ENCODE data around the gene SEMA4D.
A peak's percentile ranks its signal among the peaks of the same experiment; 100 is the strongest.

SEMA4D gene

GRCh38 chr9:89440951-89441654, 56.8 kb downstream of the SEMA4D start:
- peaks cover 92% of the 10 kb centered on the region for H4K20me1 ChIP-seq (ENCODE audit: insufficient read depth, low read length)
- H2AFZ ChIP-seq (ENCODE audit: low read depth, low read length) = no peak overlapping the region
- H3K4me1 ChIP-seq (ENCODE audit: insufficient read depth, low read length) = no peaks in the 10 kb centered on the region
- peaks cover 97% of the 10 kb centered on the region for H3K79me2 ChIP-seq (ENCODE audit: insufficient read depth, low read length)
- no peak for ATAC-seq (ENCODE audit: insufficient read depth, low read depth)
- TF ChIP-seq CTCF (IDR thresholded peaks at IDR 0.05; ENCODE audit: borderline replicate concordance, extremely low read depth, low read length, poor library complexity, severe bottlenecking) = no peak
- TF ChIP-seq EZH2 (IDR thresholded peaks at IDR 0.05; ENCODE audit: borderline replicate concordance, low read depth, low read length, severe bottlenecking) = no peak
- no peak for DNase-seq
- no peak overlapping the region for H3K4me2 ChIP-seq (ENCODE audit: insufficient read depth, low read length)
- H3K27ac ChIP-seq (ENCODE audit: low read length) = peak overlapping the region; percentile 50; the same call in 1 of the 2 replicates
- H3K27me3 ChIP-seq (ENCODE audit: insufficient read depth, low read length, poor library complexity) = no peaks in the 10 kb centered on the region
- no peak overlapping the region for H3K9ac ChIP-seq (ENCODE audit: low read depth, low read length)
- peaks cover 86% of the 10 kb centered on the region for H3K36me3 ChIP-seq (ENCODE audit: insufficient read depth, low read length)
- no peaks in the 10 kb centered on the region for H3K9me3 ChIP-seq (ENCODE audit: insufficient read depth, low read length, severe bottlenecking)
- H3K4me3 ChIP-seq (ENCODE audit: low read depth in 1 of 2, low read length in 2 of 2) = no peak overlapping the region

GRCh38 chr9:89440548-89440947, 57.4 kb downstream of the SEMA4D start:
- Histone ChIP-seq H3K4me2 (ENCODE audit: insufficient read depth, low read length) (no peak overlapping the region), H2AFZ (ENCODE audit: low read depth, low read length) (no peak overlapping the region), H3K4me3 (ENCODE audit: low read depth in 1 of 2, low read length in 2 of 2) (no peak overlapping the region), H4K20me1 (ENCODE audit: insufficient read depth, low read length) (peaks cover 92% of the 10 kb centered on the region), H3K9ac (ENCODE audit: low read depth, low read length) (no peak overlapping the region), H3K27ac (ENCODE audit: low read length) (peak overlapping the region; percentile 50; the same call in 1 of the 2 replicates), H3K27me3 (ENCODE audit: insufficient read depth, low read length, poor library complexity) (no peaks in the 10 kb centered on the region), H3K36me3 (ENCODE audit: insufficient read depth, low read length) (peaks cover 86% of the 10 kb centered on the region), H3K79me2 (ENCODE audit: insufficient read depth, low read length) (peaks cover 97% of the 10 kb centered on the region), H3K4me1 (ENCODE audit: insufficient read depth, low read length) (no peaks in the 10 kb centered on the region), H3K9me3 (ENCODE audit: insufficient read depth, low read length, severe bottlenecking) (no peaks in the 10 kb centered on the region)
- ATAC-seq (ENCODE audit: insufficient read depth, low read depth) (no peak), DNase-seq (no peak)
- TF ChIP-seq EZH2 (IDR thresholded peaks at IDR 0.05; ENCODE audit: borderline replicate concordance, low read depth, low read length, severe bottlenecking) (no peak), CTCF (IDR thresholded peaks at IDR 0.05; ENCODE audit: borderline replicate concordance, extremely low read depth, low read length, poor library complexity, severe bottlenecking) (no peak)

- Histone ChIP-seq H4K20me1 (ENCODE audit: insufficient read depth, low read length) (peaks cover 92% of the 10 kb centered on the region), H3K4me2 (ENCODE audit: insufficient read depth, low read length) (no peak overlapping the region), H3K27me3 (ENCODE audit: insufficient read depth, low read length, poor library complexity) (no peaks in the 10 kb centered on the region), H3K27ac (ENCODE audit: low read length) (no peak overlapping the region; the same call in 1 of the 2 replicates), H3K36me3 (ENCODE audit: insufficient read depth, low read length) (peaks cover 87% of the 10 kb centered on the region), H3K4me3 (ENCODE audit: low read depth in 1 of 2, low read length in 2 of 2) (no peak overlapping the region), H3K9ac (ENCODE audit: low read depth, low read length) (no peak overlapping the region), H3K9me3 (ENCODE audit: insufficient read depth, low read length, severe bottlenecking) (no peaks in the 10 kb centered on the region), H2AFZ (ENCODE audit: low read depth, low read length) (no peak overlapping the region), H3K79me2 (ENCODE audit: insufficient read depth, low read length) (peaks cover 97% of the 10 kb centered on the region), H3K4me1 (ENCODE audit: insufficient read depth, low read length) (no peaks in the 10 kb centered on the region)
- TF ChIP-seq EZH2 (IDR thresholded peaks at IDR 0.05; ENCODE audit: borderline replicate concordance, low read depth, low read length, severe bottlenecking) (no peak), CTCF (IDR thresholded peaks at IDR 0.05; ENCODE audit: borderline replicate concordance, extremely low read depth, low read length, poor library complexity, severe bottlenecking) (no peak)
- no peak for DNase-seq
- ATAC-seq (ENCODE audit: insufficient read depth, low read depth) = no peak
Observed at GRCh38 chr9:89440046-89440445, 57.9 kb downstream of the SEMA4D start.
